Nephron progenitor cell (in vitro differentiated cells): ENCODE data around the gene SNX8.
"Not testable (repeated sequence)": the region's sequence is repeated elsewhere in the genome, so short reads cannot be mapped to it uniquely, and the experiment has no call there.

ENCODE experiments used
- DNase-seq: peaks from one replicate; pipeline ENCODE4 v3.0.0; 2021
- H3K27ac Mint-ChIP-seq: 2 replicates; pipeline ENCODE4 v1.8.0; 2021; ENCODE audit warnings: mild to moderate bottlenecking, moderate library complexity, mixed read lengths
- H3K27me3 Mint-ChIP-seq: 2 replicates; pipeline ENCODE4 v1.8.0; 2021; ENCODE audit warnings: mild to moderate bottlenecking, low read depth, mixed read lengths; ENCODE audit not compliant: poor library complexity
- H3K36me3 Mint-ChIP-seq: 2 replicates; pipeline ENCODE4 v1.8.0; 2021; ENCODE audit warnings: low read depth, mixed read lengths
- H3K4me1 Mint-ChIP-seq: 2 replicates; pipeline ENCODE4 v1.8.0; 2021; ENCODE audit warnings: mixed read lengths
- H3K4me3 Mint-ChIP-seq: 2 replicates; pipeline ENCODE4 v1.8.0; 2021; ENCODE audit warnings: mild to moderate bottlenecking, moderate library complexity, mixed read lengths
- H3K9me3 Mint-ChIP-seq: 2 replicates; pipeline ENCODE4 v1.8.0; 2021; ENCODE audit warnings: mild to moderate bottlenecking, moderate library complexity, mixed read lengths
- CTCF ChIP-seq: fragments of 200-600 bp; sonication (generic); IDR thresholded peaks from 2 replicates; pipeline ENCODE4 v1.5.0; 2021; ENCODE audit warnings: antibody characterized with exemption

The SNX8 gene

GRCh38 chr7:2316578-2316977 lies 2.3 kb upstream of the SNX8 start:
- DNase-seq: no peak
- no peaks in the 10 kb centered on the region for H3K9me3 Mint-ChIP-seq
- peaks cover 7% of the 10 kb centered on the region for H3K27me3 Mint-ChIP-seq
- no peak for TF ChIP-seq CTCF
- no peak overlapping the region for H3K4me3 Mint-ChIP-seq
- H3K36me3 Mint-ChIP-seq: peaks cover 4% of the 10 kb centered on the region
- peaks cover 16% of the 10 kb centered on the region for H3K4me1 Mint-ChIP-seq
- H3K27ac Mint-ChIP-seq: no peak overlapping the region

- Mint-ChIP-seq H3K27me3 (peaks cover 2% of the 10 kb centered on the region), H3K36me3 (peaks cover 4% of the 10 kb centered on the region), H3K4me1 (peaks cover 16% of the 10 kb centered on the region), H3K27ac (no peak overlapping the region), H3K9me3 (no peaks in the 10 kb centered on the region), H3K4me3 (no peak overlapping the region)
- no peak for DNase-seq
- no peak for TF ChIP-seq CTCF
Observed at GRCh38 chr7:2315787-2316186, 1.5 kb upstream of the SNX8 start.

- not testable (repeated sequence) for H3K27ac Mint-ChIP-seq, DNase-seq, H3K36me3 Mint-ChIP-seq, H3K9me3 Mint-ChIP-seq, H3K4me3 Mint-ChIP-seq, H3K27me3 Mint-ChIP-seq
- H3K4me1 Mint-ChIP-seq: peaks cover 19% of the 10 kb centered on the region
Observed at GRCh38 chr7:2314956-2315530, 802 bp upstream of the SNX8 start.

- Mint-ChIP-seq H3K9me3 (no peaks in the 10 kb centered on the region), H3K27me3 (peaks cover 2% of the 10 kb centered on the region), H3K27ac (peak overlapping the region; percentile 75), H3K4me3 (peak overlapping the region; percentile 96), H3K36me3 (peaks cover 12% of the 10 kb centered on the region), H3K4me1 (peaks cover 25% of the 10 kb centered on the region)
- no peak for DNase-seq
- TF ChIP-seq CTCF: no peak
Observed at GRCh38 chr7:2313450-2314208, 612 bp downstream of the SNX8 start.

- no peak for TF ChIP-seq CTCF
- DNase-seq: no peak
- Mint-ChIP-seq H3K36me3 (peaks cover 17% of the 10 kb centered on the region), H3K27ac (peak overlapping the region; percentile 68), H3K4me1 (peaks cover 25% of the 10 kb centered on the region), H3K9me3 (no peaks in the 10 kb centered on the region), H3K4me3 (peak overlapping the region; percentile 67), H3K27me3 (peaks cover 2% of the 10 kb centered on the region)
Observed at GRCh38 chr7:2312267-2312929, 1.8 kb downstream of the SNX8 start.

- Mint-ChIP-seq H3K4me1 (peaks cover 25% of the 10 kb centered on the region), H3K4me3 (no peak overlapping the region), H3K9me3 (peaks cover under 1% of the 10 kb centered on the region), H3K27me3 (peaks cover 2% of the 10 kb centered on the region), H3K27ac (peak overlapping the region; percentile 87), H3K36me3 (peaks cover 17% of the 10 kb centered on the region)
- DNase-seq: peak; percentile 55
- no peak for TF ChIP-seq CTCF
Observed at GRCh38 chr7:2309889-2310331, 4.3 kb downstream of the SNX8 start.
